ENCODE measurements around the gene THAP12.
"Not testable (repeated sequence)": the region's sequence is repeated elsewhere in the genome, so short reads cannot be mapped to it uniquely, and the experiment has no call there.

The THAP12 gene

DNA sequence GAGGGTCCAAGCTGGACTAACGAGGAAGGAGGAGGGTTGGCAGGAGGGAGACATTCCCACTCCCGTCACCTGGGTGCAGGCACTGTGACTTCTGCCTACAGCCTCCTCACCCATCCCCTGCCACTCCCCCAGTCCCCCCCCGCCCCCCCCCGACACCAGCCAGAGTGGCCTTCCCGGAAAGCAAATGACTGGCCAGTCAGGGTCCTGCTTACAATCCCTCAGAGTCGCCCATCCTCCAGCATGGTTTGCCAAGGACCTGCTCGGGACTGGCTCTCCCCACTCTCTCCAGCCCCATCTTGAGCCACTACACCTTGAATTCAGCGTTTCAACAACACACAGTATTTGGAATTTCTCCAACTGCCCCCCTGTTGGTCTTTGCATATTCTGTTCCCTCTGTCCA is 59.6 kb downstream of the THAP12 start:
- H3F3A ChIP-seq (ENCODE audit: low read depth), result no peaks in the 10 kb centered on the region

DNA sequence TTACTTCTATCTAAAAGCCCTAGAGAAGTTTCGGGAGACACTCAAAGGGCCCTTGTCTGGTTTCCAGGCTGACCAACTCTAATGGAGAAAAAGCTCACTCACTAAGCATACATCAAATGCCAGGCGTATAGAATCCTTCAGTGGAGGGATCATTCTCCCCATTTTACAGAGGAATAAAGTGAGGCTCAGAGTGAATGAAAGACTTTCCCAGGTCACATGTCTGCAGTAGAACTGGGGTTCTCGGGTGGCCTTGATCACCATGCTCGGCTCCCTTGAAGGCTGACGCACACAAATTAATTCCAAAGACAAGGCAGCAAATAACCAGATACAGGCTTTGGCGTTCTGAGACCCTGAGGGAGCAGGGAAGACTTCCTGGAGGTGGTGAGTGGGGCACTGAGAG is 60.0 kb downstream of the THAP12 start:
- Histone ChIP-seq H4K20me1 (ENCODE audit: insufficient read depth, low read length, poor library complexity, severe bottlenecking) (no peaks in the 10 kb centered on the region), H3K4me2 (ENCODE audit: low read depth, low read length, poor library complexity, severe bottlenecking) (no peak overlapping the region), H3K4me1 (ENCODE audit: insufficient read depth, low read length, poor library complexity, severe bottlenecking) (peaks cover 8% of the 10 kb centered on the region), H3K9ac (ENCODE audit: low read depth, low read length, poor library complexity, severe bottlenecking) (no peak overlapping the region), H3K79me2 (ENCODE audit: insufficient read depth, low read length) (no peaks in the 10 kb centered on the region), H3K27me3 (ENCODE audit: insufficient read depth, low read length, poor library complexity, severe bottlenecking) (no peaks in the 10 kb centered on the region), H3K4me3 (ENCODE audit: low read length, poor library complexity, severe bottlenecking) (no peak overlapping the region), H3K36me3 (ENCODE audit: insufficient read depth, low read length) (no peaks in the 10 kb centered on the region), H2AFZ (ENCODE audit: low read length) (no peak overlapping the region), H3F3A (ENCODE audit: low read depth) (no peaks in the 10 kb centered on the region), H3K9me2 (replicated peaks; ENCODE audit: low read depth, low read length) (no peaks in the 10 kb centered on the region), H3K9me3 (ENCODE audit: insufficient read depth, low read depth, low read length) (no peaks in the 10 kb centered on the region)
- TF ChIP-seq, protein P1, sequence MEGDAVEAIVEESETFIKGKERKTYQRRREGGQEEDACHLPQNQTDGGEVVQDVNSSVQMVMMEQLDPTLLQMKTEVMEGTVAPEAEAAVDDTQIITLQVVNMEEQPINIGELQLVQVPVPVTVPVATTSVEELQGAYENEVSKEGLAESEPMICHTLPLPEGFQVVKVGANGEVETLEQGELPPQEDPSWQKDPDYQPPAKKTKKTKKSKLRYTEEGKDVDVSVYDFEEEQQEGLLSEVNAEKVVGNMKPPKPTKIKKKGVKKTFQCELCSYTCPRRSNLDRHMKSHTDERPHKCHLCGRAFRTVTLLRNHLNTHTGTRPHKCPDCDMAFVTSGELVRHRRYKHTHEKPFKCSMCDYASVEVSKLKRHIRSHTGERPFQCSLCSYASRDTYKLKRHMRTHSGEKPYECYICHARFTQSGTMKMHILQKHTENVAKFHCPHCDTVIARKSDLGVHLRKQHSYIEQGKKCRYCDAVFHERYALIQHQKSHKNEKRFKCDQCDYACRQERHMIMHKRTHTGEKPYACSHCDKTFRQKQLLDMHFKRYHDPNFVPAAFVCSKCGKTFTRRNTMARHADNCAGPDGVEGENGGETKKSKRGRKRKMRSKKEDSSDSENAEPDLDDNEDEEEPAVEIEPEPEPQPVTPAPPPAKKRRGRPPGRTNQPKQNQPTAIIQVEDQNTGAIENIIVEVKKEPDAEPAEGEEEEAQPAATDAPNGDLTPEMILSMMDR (conservative IDR thresholded peaks at IDR 0.05; ENCODE audit: low read length), result no peak
- no peak for TF ChIP-seq EZH2phosphoT487 (IDR thresholded peaks at IDR 0.05; ENCODE audit: borderline replicate concordance)

More for the DNA sequence above, 59.6 kb downstream of the THAP12 start:
- Histone ChIP-seq H3K9me3 (ENCODE audit: insufficient read depth, low read depth, low read length) (no peaks in the 10 kb centered on the region), H3K9ac (ENCODE audit: low read depth, low read length, poor library complexity, severe bottlenecking) (no peak overlapping the region), H3K4me1 (ENCODE audit: insufficient read depth, low read length, poor library complexity, severe bottlenecking) (peaks cover 7% of the 10 kb centered on the region), H3K4me2 (ENCODE audit: low read depth, low read length, poor library complexity, severe bottlenecking) (no peak overlapping the region), H4K20me1 (ENCODE audit: insufficient read depth, low read length, poor library complexity, severe bottlenecking) (no peaks in the 10 kb centered on the region), H3K79me2 (ENCODE audit: insufficient read depth, low read length) (no peaks in the 10 kb centered on the region), H3K4me3 (ENCODE audit: low read length, poor library complexity, severe bottlenecking) (no peak overlapping the region), H3K36me3 (ENCODE audit: insufficient read depth, low read length) (no peaks in the 10 kb centered on the region), H2AFZ (ENCODE audit: low read length) (no peak overlapping the region), H3K27me3 (ENCODE audit: insufficient read depth, low read length, poor library complexity, severe bottlenecking) (no peaks in the 10 kb centered on the region), H3K9me2 (replicated peaks; ENCODE audit: low read depth, low read length) (no peaks in the 10 kb centered on the region)
- no peak for TF ChIP-seq EZH2phosphoT487 (IDR thresholded peaks at IDR 0.05; ENCODE audit: borderline replicate concordance)
- TF ChIP-seq, protein P1 (conservative IDR thresholded peaks at IDR 0.05; ENCODE audit: low read length), result no peak

DNA sequence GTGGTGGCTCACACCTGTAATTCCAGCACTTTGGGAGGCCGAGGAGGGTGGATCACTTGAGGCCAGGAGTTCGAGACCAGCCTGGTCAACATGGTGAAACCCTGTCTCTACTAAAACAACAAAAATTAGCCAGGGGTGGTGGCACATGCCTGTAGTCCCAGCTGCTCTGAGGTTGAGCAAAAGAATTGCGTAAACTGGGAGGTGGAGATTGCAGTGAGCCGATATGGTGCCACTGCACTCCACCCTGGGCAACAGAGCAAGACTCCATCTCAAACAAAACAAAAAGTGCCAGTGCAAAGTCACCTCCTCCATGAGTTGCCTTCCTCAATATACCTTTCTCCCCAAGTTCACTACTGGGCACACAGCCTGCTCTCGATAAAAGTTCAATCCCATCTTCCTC is 61.1 kb downstream of the THAP12 start:
- not testable (repeated sequence) for H3K9me2 ChIP-seq (replicated peaks; ENCODE audit: low read depth, low read length); H3K9ac ChIP-seq (ENCODE audit: low read depth, low read length, poor library complexity, severe bottlenecking); H3K36me3 ChIP-seq (ENCODE audit: insufficient read depth, low read length)

DNA sequence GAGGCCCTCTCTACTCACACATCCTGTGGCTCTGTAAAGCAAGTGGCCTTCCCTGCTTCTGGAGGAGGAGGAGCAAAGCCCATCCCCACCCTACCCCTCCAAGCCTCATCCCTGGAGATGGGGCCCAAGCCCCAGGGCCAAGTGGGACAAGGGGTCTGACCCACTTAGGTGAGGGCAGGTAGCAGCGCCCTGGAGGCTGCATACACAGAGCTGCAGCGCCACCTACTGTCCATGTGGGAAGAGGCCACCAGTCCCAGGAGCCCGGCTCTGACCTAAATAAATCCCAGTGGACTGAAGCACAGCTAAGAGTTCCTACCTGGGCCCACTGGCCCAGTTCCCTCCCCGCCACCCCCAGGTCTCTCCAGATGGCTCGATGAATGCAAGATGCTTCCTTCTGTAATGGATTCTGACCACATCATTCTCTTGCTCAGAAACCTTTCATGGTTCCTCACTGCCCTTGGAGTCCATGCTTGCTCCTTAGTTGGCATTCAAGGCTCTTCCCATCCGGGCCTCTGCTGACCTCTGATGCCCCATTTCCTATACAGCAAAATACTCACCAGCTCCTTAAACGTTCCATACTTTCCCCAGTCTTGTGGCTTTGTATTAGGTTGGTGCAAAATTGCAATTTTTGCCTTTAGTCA is 62.1 kb downstream of the THAP12 start:
- Histone ChIP-seq H3K79me2 (ENCODE audit: insufficient read depth, low read length) (no peaks in the 10 kb centered on the region), H3K9ac (ENCODE audit: low read depth, low read length, poor library complexity, severe bottlenecking) (no peak overlapping the region), H3K4me1 (ENCODE audit: insufficient read depth, low read length, poor library complexity, severe bottlenecking) (peaks cover 10% of the 10 kb centered on the region), H3K9me2 (replicated peaks; ENCODE audit: low read depth, low read length) (no peaks in the 10 kb centered on the region), H3K4me2 (ENCODE audit: low read depth, low read length, poor library complexity, severe bottlenecking) (no peak overlapping the region), H4K20me1 (ENCODE audit: insufficient read depth, low read length, poor library complexity, severe bottlenecking) (no peaks in the 10 kb centered on the region), H3K4me3 (ENCODE audit: low read length, poor library complexity, severe bottlenecking) (no peak overlapping the region), H3K9me3 (ENCODE audit: insufficient read depth, low read depth, low read length) (no peaks in the 10 kb centered on the region), H2AFZ (ENCODE audit: low read length) (no peak overlapping the region), H3F3A (ENCODE audit: low read depth) (no peaks in the 10 kb centered on the region), H3K36me3 (ENCODE audit: insufficient read depth, low read length) (no peaks in the 10 kb centered on the region), H3K27me3 (ENCODE audit: insufficient read depth, low read length, poor library complexity, severe bottlenecking) (no peaks in the 10 kb centered on the region)
- TF ChIP-seq, protein P1 (conservative IDR thresholded peaks at IDR 0.05; ENCODE audit: low read length), result peak; percentile 94
- no peak for TF ChIP-seq EZH2phosphoT487 (IDR thresholded peaks at IDR 0.05; ENCODE audit: borderline replicate concordance)

More for the DNA sequence above, 61.1 kb downstream of the THAP12 start:
- not testable (repeated sequence) for H3K4me2 ChIP-seq (ENCODE audit: low read depth, low read length, poor library complexity, severe bottlenecking); H3K27me3 ChIP-seq (ENCODE audit: insufficient read depth, low read length, poor library complexity, severe bottlenecking); H2AFZ ChIP-seq (ENCODE audit: low read length); H3K79me2 ChIP-seq (ENCODE audit: insufficient read depth, low read length); H3K4me3 ChIP-seq (ENCODE audit: low read length, poor library complexity, severe bottlenecking); H4K20me1 ChIP-seq (ENCODE audit: insufficient read depth, low read length, poor library complexity, severe bottlenecking); H3K9me3 ChIP-seq (ENCODE audit: insufficient read depth, low read depth, low read length); H3F3A ChIP-seq (ENCODE audit: low read depth)
- H3K4me1 ChIP-seq (ENCODE audit: insufficient read depth, low read length, poor library complexity, severe bottlenecking), result peaks cover 11% of the 10 kb centered on the region
